Measurements from ENCODE around the gene DEFB132.

DEFB132 gene

DNA sequence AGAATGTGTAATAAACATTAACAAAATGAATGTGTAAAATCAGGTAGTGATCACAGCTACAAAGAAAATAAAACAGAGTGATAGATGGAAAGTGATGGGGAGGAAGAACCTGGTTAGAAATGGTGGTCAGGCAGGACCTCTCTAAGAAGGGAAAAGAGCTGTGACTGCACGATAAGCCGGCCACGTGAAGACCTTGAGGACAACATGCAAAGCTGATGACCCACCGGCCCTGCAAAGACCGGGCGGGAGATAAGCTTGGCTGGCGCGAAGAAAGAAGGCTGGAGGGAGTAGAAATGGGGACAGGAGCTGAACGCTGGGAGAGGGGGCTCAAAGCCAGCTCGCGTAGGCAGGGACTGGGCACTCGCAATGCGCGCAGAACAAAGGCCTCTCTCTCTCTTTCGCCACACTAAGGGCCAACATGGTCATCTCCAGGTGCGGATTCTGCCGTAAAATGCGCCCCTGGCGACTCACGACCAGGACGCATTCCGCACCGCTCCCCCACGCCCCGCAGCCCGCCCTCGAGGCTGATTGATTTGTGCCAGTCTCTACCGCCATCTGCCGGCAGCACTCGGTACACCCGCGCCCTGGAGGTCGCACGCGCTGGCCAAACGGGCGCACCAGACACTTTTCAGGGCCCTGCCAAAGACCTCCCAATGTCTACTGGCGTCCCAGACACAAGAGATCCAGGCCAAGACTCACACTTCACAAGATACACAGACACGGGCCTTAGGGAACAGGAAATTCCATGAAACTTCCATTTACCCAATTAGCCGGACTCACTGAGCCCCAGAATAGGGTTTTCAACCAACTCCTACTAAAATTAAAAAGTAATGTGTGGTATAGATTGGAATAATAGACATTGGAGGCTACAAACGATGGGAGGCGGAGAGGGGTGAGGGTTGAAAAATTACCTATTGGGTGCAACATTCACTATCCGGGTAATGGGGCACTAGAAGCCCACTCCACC, 9.4 kb downstream of the DEFB132 start:
- DNase-seq (ENCODE audit: low read depth) = peak; percentile 86

DNA sequence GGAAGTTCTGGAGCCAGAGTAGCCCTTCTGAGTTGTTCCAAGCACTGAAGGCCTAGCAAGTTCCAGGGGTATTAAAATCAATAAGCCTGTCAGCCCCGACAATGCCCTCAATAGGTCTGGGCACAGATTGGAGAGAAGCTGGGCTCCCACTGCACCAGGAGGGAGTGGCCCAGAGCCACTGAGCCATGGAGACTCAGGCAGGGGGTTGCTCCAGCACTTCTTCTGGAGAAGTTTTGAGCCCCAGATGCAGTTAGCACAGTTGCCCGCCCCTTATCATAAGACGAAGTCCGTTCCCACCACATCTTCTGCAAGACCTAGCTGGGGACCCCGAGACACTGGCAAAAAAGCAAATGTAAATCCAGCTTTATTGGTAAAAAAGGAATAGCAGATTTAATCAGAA, 13.0 kb downstream of the DEFB132 start:
- DNase-seq (ENCODE audit: low read depth) = no peak

DNA sequence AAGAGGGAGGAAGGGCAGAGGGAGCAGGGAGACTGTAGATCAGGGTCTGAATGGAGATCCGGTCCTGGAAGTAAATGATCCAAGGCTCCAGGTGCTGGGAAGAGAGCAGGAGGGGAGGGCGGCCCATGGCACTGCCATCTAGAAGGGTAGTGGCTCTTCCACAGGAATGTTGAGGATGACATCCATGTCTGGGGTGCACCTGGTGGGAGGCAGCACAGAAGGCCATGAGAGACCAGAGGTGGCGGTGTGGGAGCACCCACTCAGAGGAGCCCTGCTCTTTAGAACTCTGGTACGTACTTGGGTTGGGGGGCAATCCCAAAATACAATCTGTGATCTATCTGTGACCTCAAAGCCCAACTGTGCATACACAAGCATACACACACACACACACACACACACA, 13.5 kb downstream of the DEFB132 start:
- no peak for DNase-seq (ENCODE audit: low read depth)

DNA sequence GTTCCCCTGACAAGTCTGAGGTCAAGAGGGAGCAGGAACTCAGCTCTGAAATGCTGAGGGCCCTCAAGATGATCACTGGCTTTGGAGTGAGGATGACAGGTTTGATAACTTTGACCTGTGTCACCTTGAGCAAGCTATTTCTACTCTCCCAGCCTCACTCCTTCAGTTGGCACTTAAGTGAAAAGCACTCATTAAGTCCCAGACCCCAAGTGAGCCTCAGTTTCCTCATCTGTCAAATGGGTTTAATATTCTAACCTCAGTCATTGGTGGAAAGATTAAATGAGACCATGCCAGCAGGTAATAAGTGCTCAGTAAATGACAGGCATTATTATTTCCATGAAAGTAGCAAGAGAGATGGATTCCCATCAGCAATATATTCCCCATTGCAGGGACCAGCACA, 14.0 kb downstream of the DEFB132 start:
- no peak for DNase-seq (ENCODE audit: low read depth)

DNA sequence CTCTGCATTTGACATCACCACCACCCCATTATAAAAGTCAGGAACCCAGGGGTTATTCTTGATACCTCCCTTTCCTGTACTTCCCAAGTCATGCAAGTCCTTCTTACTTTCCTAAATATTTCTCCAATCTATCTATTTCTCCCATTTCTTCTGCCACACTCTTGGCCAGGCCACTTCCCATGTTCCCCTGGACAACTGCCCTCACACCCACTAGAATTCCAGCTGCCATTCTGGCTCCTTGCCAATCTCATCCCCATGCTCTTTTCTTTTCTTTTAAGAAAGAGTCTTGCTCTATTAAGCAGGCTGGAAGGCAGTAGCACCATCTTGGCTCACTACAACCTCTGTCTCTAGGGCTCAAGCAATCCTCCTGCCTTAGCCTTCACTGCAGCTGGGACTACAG, 15.2 kb downstream of the DEFB132 start:
- DNase-seq (ENCODE audit: low read depth) = no peak

DNA sequence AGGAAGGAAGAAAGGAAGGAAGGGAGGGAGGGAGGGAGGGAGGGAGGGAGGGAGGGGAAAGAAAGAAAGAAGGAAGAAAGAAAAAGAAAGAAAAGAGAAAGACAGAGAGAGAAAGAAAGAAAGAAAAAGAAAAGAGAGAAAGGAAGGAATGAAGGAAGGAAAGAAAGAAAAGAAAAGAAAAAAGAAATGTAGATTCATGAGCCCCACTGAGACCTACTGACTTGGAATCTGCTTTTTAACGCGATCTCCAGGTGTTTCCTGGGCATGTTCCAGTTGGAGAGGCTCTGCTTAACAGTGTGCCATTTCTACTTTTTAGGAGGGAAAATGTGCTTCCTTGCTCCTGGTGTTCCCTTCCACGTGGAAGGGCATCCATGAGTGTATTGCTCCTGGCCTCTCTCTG, 16.4 kb downstream of the DEFB132 start:
- no peak for DNase-seq (ENCODE audit: low read depth)

DNA sequence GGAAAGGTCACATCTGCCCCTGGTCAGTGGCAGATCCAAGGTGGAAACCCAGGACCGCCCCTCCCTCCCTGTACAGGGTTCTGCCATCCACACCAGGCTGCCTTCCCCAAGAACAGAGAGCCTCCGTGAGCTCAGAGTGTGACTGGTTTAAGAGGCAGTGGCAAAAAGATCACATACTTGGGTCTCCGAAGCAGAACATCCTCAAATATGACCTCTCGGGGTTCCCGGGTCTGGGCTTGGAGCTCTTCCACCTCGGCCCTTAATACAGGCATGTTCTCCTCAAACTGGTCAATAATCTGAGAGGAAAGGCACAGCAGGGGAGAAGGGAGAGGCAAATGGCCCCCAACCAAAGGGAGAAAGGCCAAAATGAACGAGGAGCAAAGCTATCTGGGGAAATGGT, 18.3 kb downstream of the DEFB132 start:
- DNase-seq (ENCODE audit: low read depth) = no peak

DNA sequence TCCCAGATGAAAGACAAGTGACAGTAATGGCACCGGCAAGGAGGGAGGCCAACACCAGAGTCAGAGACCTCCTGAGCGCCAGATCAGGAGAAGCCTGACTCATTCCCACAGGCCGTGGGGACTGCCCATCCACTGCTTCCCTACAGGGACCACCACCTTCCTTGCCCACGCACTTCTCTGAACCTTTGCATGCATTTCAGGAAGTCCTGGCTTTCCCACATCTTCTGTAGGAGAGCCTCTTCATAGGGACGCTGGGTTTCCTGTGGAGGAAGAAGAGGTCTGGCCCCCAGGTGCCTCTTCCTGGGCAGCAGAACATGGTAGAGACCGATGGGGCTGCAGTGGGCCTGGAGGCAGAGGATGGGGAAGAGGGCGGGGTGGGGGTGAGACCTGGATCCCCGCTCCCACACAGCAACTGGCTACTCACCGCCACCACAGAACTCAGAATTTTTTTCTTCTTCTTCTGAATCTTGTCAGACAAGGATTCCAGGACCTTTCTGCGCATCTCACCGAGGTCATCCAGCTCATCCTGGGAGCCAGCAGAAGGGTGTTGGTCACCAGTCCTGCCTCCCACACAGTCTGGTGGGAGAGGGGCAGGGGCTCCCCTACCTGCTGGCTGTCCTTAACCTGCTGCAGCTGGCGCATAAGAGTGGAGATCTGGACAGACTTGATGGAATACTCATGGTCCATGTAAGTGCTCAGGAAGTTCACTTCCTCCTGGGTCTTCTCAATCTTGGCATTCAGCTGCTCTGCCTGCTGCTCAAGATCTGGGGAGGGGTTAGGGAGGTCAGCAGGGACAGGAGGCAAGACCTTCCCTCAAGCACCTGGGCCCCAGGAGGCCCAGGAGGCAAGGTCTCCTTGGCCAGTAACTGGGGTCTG, 19.3 kb downstream of the DEFB132 start:
- no peak for DNase-seq (ENCODE audit: low read depth)

DNA sequence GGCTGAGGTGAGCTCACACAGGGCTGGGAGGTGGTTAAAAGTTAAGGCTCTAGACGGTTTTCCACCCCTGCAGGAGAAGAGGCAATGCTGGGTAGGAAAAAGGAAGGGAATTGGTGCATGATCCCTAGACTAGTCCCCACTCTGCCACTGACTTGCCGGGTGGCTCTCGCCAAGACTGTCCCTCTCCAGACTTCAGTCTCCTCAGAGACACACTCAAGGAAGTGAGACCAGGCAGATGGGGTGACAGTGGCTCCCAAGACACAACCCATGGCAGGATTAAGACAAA, 19.9 kb downstream of the DEFB132 start:
- DNase-seq (ENCODE audit: low read depth) = no peak

DNA sequence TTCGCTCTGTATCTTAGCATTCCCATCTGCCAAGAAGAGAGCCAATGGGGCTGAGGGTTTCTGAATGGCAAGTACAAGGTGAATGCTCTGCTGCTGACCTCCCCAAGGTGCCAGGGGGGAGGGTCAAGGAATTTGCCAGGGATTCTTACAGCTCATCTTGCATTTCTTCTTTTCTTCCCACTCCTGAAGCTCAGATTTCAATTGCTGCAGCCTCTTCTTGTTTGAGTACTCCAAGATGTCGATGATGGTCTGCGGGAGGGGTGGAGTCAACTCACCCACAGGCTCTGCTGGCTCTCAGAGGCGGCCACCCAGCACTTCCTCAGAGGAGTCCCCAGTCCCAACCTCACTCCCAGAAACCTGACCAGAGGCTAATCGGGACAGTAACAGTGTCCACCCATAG, 20.7 kb downstream of the DEFB132 start:
- DNase-seq (ENCODE audit: low read depth) = no peak

DNA sequence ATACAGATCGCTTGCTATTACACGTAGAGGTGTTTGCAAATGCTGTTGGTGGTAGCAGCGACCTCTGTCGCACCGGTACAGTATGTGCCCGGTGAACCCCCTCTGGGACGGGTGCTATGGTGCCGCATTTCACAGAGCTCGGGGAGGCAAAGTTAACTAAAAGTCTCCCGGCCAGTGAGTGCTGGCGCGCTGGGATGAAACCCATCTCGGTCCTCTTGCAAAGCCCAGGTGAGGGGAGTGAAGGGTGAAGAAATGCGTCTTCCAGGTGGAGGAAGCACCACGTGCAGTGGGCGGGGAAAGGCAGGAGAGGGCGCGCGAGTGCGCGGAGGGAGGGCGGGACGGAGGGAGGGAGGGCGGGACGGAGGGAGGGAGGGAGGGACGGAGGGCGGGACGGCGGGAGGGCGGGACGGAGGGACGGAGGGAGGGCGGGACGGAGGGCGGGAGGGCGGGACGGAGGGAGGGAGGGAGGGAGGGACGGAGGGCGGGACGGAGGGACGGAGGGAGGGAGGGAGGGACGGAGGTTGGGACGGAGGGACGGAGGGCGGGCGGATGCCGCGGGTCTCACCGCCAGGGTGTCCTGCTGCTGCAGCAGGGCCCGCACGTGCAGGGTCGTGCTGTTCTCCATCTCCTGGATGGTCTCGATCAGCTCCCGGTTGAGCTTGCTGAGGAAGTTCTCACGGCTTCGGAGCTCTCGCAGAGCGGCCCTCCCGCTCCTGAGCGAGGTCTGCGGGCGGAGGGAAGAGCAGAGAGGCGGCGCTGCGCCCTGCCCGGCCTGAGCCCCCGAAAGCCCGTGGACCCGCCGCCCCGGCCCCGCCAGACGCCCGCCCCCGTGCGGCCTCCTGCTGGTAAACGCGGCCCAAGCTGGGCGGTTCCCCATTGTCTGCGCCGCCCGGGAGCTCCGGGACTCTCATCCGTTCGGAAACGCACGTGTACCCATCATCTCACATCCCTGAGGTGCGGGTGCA, 21.4 kb downstream of the DEFB132 start:
- no peak for DNase-seq (ENCODE audit: low read depth)

DNA sequence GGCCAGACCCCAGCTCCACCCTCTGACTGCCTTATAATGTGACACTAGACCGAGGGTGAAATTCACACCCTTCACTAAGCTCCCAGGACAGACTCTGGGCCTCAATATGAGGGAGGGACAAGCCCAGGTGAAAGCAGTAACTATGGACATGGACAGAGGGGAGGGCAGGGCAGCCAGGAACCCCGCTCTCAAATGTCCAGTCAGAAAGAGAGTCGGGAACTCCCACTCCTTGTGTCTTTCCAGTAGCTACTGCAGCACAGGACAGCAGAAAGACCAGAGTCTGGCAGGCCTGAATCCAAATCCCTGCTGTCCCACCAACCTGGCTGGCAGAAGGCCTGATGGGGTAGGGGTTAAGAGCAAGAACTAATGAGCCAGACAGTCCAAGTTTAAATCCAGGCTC, 26.6 kb downstream of the DEFB132 start:
- DNase-seq (ENCODE audit: low read depth) = no peak

DNA sequence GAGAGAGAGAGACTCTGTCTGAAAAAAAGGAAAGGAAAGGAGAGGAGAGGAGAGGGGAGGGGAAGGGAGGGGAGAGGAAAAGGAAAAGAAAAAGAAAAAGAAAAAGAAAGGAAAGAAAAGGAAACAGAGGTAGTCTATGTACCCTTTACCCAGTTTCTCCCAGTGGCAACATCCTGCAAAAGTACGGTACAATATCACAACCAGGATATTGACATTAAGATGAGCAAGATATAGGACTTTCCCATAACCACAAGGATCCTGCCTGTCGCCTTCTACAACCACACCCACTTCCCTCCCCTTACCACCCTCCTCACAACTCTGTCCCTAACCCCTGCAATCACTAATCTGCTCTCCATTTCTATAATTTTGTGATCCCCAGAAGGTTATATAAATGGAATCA, 29.0 kb downstream of the DEFB132 start:
- DNase-seq (ENCODE audit: low read depth) = no peak

DNA sequence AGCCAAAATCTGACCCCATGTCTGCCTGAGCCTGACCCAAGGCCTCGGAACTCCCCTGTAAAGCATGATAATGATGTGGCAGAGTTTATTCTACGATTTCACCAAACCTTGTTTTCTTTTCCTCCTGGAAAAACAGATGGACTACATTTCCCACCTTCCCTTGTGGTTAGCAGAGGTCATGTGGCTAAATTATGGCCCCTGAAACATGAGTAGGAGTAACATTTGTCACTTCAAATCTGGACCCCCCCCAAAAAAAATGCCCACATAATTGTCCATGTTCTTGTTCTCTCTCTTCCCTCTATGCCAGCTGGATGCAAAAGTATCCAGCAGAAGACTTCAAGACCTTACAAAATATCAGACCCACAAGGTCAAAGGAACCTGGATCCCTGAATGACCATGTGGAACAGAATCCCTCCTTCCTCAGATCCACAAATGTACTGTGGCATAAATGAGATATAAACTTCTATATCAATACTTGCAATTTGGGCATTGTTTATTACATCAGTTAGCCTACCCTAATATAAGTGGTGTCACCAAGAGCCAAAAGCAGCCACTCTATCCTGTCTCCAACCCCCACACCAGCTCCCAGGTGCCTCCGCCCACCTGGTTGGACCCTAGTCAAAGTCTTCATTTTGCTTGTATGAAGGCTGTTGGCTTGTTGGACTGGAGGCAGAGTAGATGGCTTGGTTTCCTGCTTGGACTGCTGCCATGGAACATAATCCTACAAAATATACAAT, 31.6 kb downstream of the DEFB132 start:
- no peak for DNase-seq (ENCODE audit: low read depth)

DNA sequence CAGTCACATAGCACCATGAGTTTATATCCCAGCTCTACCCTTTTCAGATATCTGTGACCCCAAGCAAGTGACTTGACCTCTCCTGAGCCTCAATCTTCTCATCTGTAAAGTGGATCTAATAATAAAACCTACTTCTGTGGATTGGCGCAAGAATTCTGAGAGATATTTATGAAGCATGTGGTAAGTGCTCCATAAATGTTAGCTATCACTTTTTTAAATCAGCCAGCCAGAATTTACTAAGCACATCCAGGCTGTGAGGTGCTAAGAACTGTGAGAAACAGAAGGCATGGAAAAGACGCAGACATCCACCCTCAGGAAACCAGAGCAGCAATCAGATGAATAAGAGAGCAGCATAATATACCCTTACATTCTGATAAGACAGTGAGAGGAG, 32.2 kb downstream of the DEFB132 start:
- no peak for DNase-seq (ENCODE audit: low read depth)

DNA sequence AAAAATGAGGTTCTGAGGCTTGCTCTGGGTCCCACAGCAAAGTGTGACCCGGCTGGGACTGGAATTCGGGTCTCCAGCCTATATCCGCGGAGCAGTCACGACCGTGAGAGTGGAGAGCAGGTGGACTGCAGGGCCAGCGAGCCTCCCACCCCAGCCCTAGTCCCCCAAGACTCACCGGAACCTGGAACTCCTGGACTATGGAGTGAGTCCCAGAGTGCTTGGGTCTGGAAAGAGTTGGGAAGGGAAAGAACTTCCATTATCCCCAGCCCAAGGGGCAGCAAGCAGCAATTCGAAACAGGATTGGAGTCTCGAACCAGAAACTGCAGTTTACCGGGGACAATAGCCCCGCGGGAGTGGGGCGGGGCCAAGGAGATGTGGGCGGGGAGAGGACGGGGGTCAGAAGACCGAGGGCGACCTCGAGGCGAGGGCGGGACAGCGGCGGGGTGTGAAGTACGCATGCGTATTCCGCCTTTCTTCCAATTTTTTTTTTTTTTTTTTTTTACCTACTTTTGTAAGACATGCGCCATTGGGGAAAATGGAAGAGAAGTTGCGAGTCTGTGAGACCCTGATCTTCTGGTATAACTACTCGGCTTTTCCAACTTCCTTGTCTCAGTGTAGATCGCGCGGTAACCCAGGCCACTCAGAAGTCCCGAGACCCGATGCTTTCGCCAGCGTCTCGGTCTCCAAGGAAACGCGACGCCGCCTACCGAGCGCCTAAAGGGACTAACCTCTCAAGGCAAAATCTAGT, 32.7 kb downstream of the DEFB132 start, which contains the start of gene C20orf96:
Gene C20orf96 (minus strand): TSS at position 667 of the 748 bp plus-strand sequence. CDS start 140 bp downstream, at position 527.
- peak; percentile 73 for DNase-seq (ENCODE audit: low read depth)

DNA sequence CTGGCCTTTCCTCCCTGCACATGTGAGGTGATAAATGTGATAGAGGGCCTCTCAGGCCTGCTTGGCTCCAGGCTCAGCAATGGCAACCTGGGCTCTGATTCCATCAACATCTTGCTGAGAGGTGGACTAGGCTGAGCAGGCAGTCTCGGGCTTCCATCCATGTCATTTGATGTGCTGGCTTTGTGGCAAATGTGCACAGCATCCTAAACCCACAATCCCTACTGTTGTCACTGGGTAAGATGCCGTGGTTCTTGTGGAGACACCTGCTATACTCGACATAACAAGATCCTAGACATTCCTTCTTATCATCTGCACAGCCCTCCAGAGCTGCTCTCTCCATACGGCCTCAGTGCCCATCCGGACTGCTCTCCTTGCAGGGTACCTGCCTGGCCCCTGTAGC, 37.1 kb downstream of the DEFB132 start:
- no peak for DNase-seq (ENCODE audit: low read depth)

DNA sequence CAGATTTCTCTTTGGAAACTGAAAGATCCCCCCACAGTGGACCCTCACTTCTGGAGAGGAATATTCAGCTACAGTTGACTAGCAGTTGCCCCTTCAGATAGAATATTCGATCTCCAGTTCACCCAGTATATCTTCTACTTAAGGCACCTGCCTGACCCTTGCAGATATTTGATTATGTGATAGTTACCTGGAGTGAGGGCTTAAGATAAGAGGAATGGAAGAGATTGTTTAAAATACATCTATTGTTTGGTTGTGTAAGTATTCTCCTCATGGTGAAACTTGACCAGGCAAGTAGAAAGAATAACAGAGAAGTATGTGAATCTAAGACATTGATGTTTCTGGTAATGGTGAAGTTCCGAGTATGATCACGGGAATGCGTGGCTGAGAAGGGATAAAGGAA, 38.3 kb downstream of the DEFB132 start:
- DNase-seq (ENCODE audit: low read depth) = no peak

DNA sequence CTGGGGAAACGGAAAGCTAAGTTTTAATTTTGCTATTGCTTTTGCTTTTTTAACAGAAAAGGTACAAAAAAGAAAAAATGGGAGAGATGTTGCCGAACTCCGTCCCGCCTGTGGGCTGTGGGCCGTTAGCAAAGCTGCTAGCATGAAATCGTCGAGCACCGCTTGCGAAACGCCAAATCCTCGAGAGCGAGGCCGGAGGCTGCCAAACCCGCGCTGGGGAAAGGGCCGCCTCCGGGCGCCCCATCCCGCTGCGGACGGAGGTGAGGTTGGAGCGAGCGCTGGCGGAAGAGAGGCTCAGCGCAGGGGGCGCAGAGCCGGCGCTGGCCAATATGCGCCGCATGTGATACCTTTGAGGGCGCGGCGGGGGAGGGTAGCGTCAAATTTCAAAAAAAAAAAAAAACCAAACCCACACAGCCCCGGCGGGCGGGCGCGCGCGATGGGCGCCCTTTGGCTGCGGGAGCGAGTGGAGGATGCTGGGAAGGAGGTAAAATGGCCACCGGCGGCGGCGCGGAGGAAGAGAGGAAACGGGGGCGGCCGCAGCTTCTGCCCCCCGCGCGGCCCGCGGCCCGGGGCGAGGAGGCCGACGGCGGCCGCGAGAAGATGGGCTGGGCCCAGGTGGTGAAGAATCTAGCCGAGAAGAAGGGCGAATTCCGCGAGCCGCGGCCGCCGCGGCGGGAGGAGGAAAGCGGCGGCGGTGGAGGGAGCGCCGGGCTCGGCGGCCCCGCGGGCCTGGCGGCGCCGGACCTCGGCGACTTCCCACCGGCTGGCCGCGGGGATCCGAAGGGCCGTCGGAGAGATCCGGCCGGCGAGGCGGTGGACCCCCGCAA, 39.8 kb downstream of the DEFB132 start, which contains the start of gene ZCCHC3:
Gene ZCCHC3 (plus strand): TSS at position 473 of the 827 bp plus-strand sequence. CDS start 17 bp downstream, at position 490.
- peak; percentile 73 for DNase-seq (ENCODE audit: low read depth)

All from activated gamma-delta T cell treated with anti-CD3 and anti-CD28 coated beads, Interleukin-2, amount 50 U/mL, for 16 hours (primary cell).